ENCODE measurements around the gene TAS1R2. TPM values are rescaled to one million over a fixed set of nuclear protein-coding genes. Genes with fewer than 3 reads are reported as not detected.

The TAS1R2 gene
- total and polyA plus RNA-seq, 2 donors from 2014 or later, result not detected

GRCh38 chr1:18885311-18886002 is 26.0 kb upstream of the TAS1R2 start:
- H3K9ac ChIP-seq (ENCODE audit: low read length in 3 of 3), result no peak overlapping the region
- intact Hi-C loops (cut with DNase I), result no loop called here
- TF ChIP-seq CTCF (IDR thresholded peaks at IDR 0.05; ENCODE audit: borderline replicate concordance, extremely low read depth, insufficient read depth), result no peak
- no peak overlapping the region for H3K4me3 ChIP-seq (ENCODE audit: low read length in 3 of 3)
- DNase-seq (no peak), FAIRE-seq (no peak)
- H3K27me3 ChIP-seq (ENCODE audit: control insufficient read depth, insufficient read depth, low read length), result no peaks in the 10 kb centered on the region
- H3K36me3 ChIP-seq (ENCODE audit: control insufficient read depth in 2 of 3, insufficient read depth in 3 of 3, low read length in 3 of 3), result peaks cover 4 to 44% (median 18%) of the 10 kb centered on the region in 3 donors
- H3K9me3 ChIP-seq (ENCODE audit: control insufficient read depth in 2 of 3, insufficient read depth in 1 of 3, low read length in 3 of 3), result no peaks in the 10 kb centered on the region
- peak overlapping the region; percentile 20 to 69 for H3K27ac ChIP-seq (ENCODE audit: low read depth in 2 of 2, low read length in 2 of 2)
- peaks cover 0 to 57% (median 46%) of the 10 kb centered on the region in 3 donors for H3K4me1 ChIP-seq (ENCODE audit: control insufficient read depth in 2 of 3, insufficient read depth in 2 of 3, low read depth in 1 of 3, low read length in 3 of 3)

- no peak for TF ChIP-seq CTCF (IDR thresholded peaks at IDR 0.05; ENCODE audit: borderline replicate concordance, extremely low read depth, insufficient read depth)
- Histone ChIP-seq H3K9ac (ENCODE audit: low read length in 3 of 3) (no peak overlapping the region), H3K36me3 (ENCODE audit: control insufficient read depth in 2 of 3, insufficient read depth in 3 of 3, low read length in 3 of 3) (peaks cover 4 to 44% (median 18%) of the 10 kb centered on the region in 3 donors), H3K4me3 (ENCODE audit: low read length in 3 of 3) (no peak overlapping the region), H3K9me3 (ENCODE audit: control insufficient read depth in 2 of 3, insufficient read depth in 1 of 3, low read length in 3 of 3) (no peaks in the 10 kb centered on the region), H3K27ac (ENCODE audit: low read depth in 2 of 2, low read length in 2 of 2) (peak overlapping the region in 1 of 2 donors; percentile 18), H3K4me1 (ENCODE audit: control insufficient read depth in 2 of 3, insufficient read depth in 2 of 3, low read depth in 1 of 3, low read length in 3 of 3) (peaks cover 0 to 54% (median 43%) of the 10 kb centered on the region in 3 donors), H3K27me3 (ENCODE audit: control insufficient read depth, insufficient read depth, low read length) (no peaks in the 10 kb centered on the region)
- no peak for FAIRE-seq
- DNase-seq, result no peak
- intact Hi-C loops (cut with DNase I), result no loop called here
These were observed 25.3 kb upstream of the TAS1R2 start for GRCh38 chr1:18884727-18885126.

GRCh38 chr1:18884419-18884717 is 24.9 kb upstream of the TAS1R2 start:
- Histone ChIP-seq H3K9me3 (ENCODE audit: control insufficient read depth in 2 of 3, insufficient read depth in 1 of 3, low read length in 3 of 3) (no peaks in the 10 kb centered on the region), H3K27ac (ENCODE audit: low read depth in 2 of 2, low read length in 2 of 2) (peak overlapping the region in 1 of 2 donors; percentile 18), H3K9ac (ENCODE audit: low read length in 3 of 3) (no peak overlapping the region), H3K4me3 (ENCODE audit: low read length in 3 of 3) (no peak overlapping the region), H3K4me1 (ENCODE audit: control insufficient read depth in 2 of 3, insufficient read depth in 2 of 3, low read depth in 1 of 3, low read length in 3 of 3) (peaks cover 0 to 53% (median 41%) of the 10 kb centered on the region in 3 donors), H3K36me3 (ENCODE audit: control insufficient read depth in 2 of 3, insufficient read depth in 3 of 3, low read length in 3 of 3) (peaks cover 4 to 44% (median 18%) of the 10 kb centered on the region in 3 donors), H3K27me3 (ENCODE audit: control insufficient read depth, insufficient read depth, low read length) (no peaks in the 10 kb centered on the region)
- no peak for TF ChIP-seq CTCF (IDR thresholded peaks at IDR 0.05; ENCODE audit: borderline replicate concordance, extremely low read depth, insufficient read depth)
- intact Hi-C loops (cut with DNase I), result no loop called here
- DNase-seq (no peak), FAIRE-seq (no peak)

Data from kidney (tissue), 14 donors.